Measurements from ENCODE around the gene SFSWAP.

DNA sequence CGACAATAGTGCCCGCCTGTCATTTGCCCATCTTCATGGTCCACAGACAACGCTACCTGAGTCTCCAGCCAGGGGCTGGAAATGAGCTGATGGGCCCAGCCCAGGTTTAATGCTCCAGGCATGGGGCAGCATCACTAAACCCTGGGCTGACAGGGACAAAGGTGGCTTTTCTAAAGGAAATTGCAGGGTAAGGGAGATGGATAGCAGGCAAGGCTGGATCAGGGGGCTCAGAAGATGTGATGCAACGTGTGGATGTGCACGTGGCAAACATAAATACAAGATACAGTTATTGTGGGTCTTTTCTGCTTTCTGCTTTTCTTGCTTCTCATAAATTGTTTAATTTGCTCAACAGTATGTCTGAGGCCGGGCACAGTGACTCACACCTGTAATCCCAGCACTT lies 113.6 kb downstream of the SFSWAP start:
- TF ChIP-seq ARID3A (IDR thresholded peaks at IDR 0.05; ENCODE audit: low read depth, low read length) (no peak), ZNF20 (CRISPR knock-in tag; IDR thresholded peaks at IDR 0.05) (no peak), TBP (CRISPR knock-in tag; IDR thresholded peaks at IDR 0.05) (no peak), NCOA2 (CRISPR knock-in tag; IDR thresholded peaks at IDR 0.05) (no peak), HMG20B (CRISPR knock-in tag; conservative IDR thresholded peaks at IDR 0.05) (no peak), ZFX (CRISPR knock-in tag; IDR thresholded peaks at IDR 0.05; ENCODE audit: low read depth) (no peak), POLR2A (IDR thresholded peaks at IDR 0.05; ENCODE audit: insufficient read depth in 1 of 2, low read depth in 2 of 2, low read length in 2 of 2) (no peak), SUZ12 (IDR thresholded peaks at IDR 0.05; ENCODE audit: low read depth, low read length) (no peak), ZNF3 (CRISPR knock-in tag; IDR thresholded peaks at IDR 0.05) (no peak), HIC2 (CRISPR knock-in tag; IDR thresholded peaks at IDR 0.05; ENCODE audit: low read depth) (no peak), ZNF431 (CRISPR knock-in tag; IDR thresholded peaks at IDR 0.05; ENCODE audit: borderline replicate concordance, low read depth) (no peak), ARID2 (CRISPR knock-in tag; IDR thresholded peaks at IDR 0.05; ENCODE audit: borderline replicate concordance) (no peak)
- TF ChIP-seq, protein P1, sequence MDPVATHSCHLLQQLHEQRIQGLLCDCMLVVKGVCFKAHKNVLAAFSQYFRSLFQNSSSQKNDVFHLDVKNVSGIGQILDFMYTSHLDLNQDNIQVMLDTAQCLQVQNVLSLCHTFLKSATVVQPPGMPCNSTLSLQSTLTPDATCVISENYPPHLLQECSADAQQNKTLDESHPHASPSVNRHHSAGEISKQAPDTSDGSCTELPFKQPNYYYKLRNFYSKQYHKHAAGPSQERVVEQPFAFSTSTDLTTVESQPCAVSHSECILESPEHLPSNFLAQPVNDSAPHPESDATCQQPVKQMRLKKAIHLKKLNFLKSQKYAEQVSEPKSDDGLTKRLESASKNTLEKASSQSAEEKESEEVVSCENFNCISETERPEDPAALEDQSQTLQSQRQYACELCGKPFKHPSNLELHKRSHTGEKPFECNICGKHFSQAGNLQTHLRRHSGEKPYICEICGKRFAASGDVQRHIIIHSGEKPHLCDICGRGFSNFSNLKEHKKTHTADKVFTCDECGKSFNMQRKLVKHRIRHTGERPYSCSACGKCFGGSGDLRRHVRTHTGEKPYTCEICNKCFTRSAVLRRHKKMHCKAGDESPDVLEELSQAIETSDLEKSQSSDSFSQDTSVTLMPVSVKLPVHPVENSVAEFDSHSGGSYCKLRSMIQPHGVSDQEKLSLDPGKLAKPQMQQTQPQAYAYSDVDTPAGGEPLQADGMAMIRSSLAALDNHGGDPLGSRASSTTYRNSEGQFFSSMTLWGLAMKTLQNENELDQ (CRISPR knock-in tag; IDR thresholded peaks at IDR 0.05; ENCODE audit: borderline replicate concordance), result no peak
